GM21825 (cell line): ENCODE measurements around the gene USP47.

Experiments used
- ATAC-seq: cut with Tn5 transposase; IDR thresholded peaks from one replicate; pipeline ENCODE4 v1.9.1; 2021; ENCODE audit warnings: mild to moderate bottlenecking, moderate library complexity; ENCODE audit not compliant: unreplicated experiment

USP47 gene

DNA sequence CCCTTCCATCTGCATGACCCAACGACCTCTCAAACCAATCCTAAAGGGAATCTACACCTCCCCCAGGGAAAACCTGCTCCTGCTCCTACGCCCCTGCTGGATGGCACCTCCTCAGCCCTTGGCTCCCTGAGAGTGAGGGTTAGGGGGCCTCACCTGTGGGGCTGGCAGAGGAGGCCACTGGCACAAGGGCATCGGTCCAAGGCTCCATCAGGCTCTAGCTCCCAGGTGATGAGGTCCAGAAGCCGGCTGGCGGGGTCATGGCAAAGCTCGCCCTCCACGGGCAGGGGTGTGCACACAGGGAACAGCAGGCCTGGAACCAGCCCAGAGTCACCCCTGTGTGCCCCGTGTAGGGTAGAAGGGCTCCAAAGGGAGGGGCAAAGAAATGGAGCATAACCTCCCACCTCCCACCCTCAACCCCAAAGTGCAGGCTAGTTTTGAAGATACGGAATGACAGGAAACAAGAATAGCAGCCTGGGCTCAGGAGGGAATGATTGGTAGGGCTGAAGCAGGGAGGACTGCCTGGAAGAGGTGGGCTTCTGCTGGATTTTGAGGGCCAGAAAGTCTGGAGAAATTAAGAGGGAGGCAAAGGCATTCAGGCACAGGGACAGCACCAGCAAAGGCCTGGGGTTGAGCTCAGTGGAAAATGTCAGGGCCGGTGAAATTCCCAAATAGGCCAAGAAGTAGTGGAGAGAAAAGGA is 124.0 kb downstream of the USP47 start:
- ATAC-seq, result no peak

- ATAC-seq, result no peak
These were observed 124.6 kb downstream of the USP47 start for GRCh38 chr11:11966354-11966741.

DNA sequence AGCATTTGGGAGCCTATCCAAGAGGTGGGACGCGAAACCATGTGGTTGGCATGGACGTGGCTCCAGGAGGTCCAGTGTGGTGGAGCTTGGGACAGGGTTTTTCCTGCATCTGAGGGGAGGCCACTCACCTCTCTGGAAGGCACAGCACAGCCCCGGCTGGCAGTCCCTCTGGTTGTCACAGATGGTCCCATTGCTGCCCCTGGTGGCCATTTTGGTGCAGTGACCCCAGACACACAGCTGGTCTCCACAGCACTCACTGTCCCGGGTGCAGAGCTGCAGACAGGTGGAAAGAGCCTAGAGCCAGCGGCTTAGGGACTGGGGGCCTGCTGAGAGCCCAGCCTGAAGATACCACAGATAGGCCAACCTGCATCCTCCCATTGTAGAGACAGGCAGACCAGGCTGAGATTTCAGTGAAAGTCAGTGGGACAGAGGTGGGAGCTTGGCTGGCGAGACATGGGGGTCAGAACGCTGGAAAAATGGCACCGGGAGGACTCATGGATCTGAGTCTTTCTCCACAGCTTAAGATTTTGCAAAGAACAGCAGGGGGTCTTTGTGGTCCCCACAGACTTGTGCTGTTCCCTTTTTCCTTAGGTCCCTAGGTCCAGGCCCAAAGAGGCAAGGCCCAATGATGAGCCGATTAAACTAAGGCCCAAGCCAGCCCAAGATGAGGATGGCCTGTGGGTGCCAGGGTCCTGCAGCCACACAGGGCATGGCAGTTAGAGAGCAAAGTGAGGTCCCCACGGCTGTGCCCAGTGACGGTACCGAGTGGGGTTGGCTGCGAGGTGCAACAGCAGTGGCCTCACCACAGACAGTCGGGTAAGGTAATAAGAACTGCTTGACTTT is 125.3 kb downstream of the USP47 start:
- ATAC-seq, result peak; percentile 94

GRCh38 chr11:11967669-11968510 is 126.1 kb downstream of the USP47 start:
- no peak for ATAC-seq

GRCh38 chr11:11968511-11969280 is 126.9 kb downstream of the USP47 start:
- ATAC-seq, result no peak

DNA sequence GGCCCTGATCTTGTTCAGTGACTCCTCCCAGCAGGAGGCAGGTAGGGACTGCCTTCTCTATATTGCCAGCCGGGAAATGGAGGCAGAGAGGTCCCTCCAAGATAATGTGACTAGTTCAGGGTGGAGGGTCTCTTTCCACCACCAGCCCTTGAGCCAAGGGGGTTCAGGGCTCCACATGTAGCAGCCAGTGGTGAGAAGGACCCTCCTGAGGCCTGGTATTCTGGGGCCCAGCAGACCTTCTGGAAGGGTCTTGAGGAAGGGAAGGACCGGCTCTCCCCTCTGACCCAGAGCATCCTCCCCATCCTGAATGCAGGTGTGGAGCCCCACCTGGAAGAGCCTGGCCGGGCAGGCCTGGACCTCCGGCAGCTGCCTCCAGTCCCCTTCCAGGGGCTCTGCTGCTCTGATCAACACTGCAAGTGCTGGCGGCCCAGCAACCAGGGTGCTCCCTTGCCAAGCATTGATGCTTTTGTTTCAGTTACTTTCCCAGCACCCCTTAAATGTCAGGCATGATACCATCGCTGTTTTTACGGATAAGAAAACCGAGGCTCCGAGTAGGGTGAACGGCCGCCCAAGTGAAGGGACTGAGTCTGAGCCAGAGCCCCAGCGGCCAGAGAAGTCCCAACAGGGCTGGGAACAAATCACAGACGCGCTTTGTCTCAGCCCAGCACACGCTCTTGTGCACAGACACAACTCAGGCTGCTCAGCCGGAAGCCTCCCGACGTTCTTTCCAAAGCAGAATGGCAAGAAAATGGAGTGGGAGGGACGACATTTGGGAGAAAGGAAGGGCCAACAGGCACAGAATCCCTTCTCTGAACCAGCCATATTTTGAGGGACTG is 127.8 kb downstream of the USP47 start:
- no peak for ATAC-seq

DNA sequence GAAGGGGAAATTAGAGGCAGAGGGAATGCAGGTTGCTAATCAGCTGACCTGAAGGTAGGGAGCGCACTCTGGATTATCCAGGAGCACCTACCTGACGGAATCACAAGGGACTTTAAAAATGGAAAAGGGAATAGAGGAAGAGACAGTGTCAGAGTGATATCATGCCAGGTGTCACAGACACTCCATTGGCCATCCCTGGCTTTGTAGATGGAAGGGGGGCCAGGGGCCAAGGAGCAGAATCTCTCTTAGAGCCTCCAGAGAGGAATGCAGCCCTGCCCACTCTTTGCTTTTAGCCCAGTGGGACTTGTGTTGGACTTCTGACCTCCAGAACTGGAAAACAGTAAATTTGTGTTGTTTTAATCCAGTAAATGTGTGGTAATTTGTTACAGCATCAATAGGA is 128.8 kb downstream of the USP47 start:
- no peak for ATAC-seq

GRCh38 chr11:11971906-11972547 is 130.3 kb downstream of the USP47 start:
- no peak for ATAC-seq

DNA sequence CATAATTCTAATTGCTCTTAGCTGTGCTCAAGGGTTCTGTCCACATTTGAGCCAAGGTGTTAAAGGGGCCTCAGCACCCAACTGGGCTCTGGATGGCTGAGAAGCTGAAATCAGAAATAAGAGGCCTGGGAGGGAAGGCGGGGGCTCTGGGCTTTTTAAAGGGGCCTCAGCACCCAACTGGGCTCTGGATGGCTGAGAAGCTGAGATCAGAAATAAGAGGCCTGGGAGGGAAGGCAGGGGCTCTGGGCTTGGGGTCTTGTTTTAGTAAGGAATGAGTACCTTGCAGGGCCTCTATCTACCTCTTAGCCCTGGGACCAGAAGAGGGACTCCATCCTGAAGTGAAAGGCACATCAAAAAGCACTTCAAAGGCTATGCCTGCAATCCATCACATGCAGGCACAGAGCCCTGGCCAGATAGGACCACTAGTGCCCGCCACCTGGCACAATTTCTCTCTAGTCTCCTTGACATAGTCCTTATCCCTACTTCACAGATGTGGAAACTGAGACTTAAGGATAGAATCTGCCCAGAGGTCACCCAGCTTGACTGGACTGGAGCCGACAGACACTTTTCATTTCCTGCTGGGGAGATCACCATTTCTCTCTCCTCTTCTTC is 131.1 kb downstream of the USP47 start:
- no peak for ATAC-seq

DNA sequence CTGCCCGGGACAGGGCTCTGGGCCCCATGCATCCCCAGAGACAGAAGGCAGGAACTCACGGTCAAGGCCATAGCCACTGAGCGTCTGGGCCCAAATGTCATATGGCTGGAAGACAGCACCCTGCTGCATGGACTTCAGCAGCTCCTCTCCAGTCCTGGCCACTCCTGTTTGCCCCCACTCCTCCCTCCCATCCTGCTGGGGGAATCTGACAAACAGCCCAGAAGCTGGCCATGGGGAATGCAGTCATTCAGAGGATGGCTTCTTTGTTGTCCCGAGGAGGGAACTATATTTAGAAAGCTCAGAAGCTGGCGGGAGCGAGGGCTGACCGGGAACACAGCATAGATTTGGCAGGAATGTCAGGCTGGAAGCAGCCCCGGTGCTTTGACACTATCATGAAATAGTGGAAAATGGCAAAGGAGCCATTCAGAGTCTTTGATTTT is 131.6 kb downstream of the USP47 start:
- ATAC-seq, result no peak

GRCh38 chr11:11973866-11974265 is 132.1 kb downstream of the USP47 start:
- ATAC-seq, result no peak

- no peak for ATAC-seq
These were observed 133.7 kb downstream of the USP47 start for GRCh38 chr11:11975201-11976092.

DNA sequence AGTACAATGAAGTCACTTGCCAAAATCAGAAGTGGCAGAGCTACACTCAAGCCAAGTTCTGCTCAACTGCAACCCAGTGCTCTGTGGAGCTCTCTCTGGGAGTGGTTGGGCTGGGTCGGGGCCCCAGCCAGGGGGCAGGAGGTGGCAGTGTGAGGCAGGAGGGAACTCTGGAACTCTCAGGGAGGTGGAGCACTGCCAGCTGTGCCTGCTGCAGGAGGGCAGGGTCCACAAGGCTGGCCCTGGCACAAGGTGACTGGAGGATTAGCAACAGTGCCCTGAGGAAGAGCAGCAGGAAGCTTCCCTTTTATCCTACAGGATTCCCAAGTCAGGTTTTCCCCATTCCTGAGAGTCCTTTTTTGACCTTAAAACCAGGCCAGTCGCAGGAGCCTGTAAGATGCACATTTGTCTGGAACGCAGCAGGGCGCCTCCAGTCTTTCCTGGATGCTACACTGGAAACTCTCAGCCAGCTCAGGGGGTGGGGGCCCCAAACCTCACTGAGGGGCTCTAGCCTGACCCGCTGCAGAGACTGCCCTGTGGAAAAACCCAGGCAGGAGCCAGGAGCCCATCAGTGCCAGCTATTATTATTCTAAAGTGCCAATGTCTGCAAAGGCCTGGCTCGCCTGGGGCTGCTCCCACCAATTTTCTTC is 134.8 kb downstream of the USP47 start:
- no peak for ATAC-seq

- ATAC-seq, result no peak
These were observed 135.6 kb downstream of the USP47 start for GRCh38 chr11:11977206-11977938.

GRCh38 chr11:11978098-11978637 is 136.4 kb downstream of the USP47 start:
- no peak for ATAC-seq

- no peak for ATAC-seq
These were observed 137.2 kb downstream of the USP47 start for GRCh38 chr11:11978792-11979487.
